Embryonic facial prominence (tissue), 1 donor: ENCODE results near the gene CPXCR1.
"Not testable (repeated sequence)": the region's sequence is repeated elsewhere in the genome, so short reads cannot be mapped to it uniquely, and the experiment has no call there.

ENCODE experiments used
- DNase-seq: peaks from one replicate; pipeline ENCODE4 v3.0.0-alpha.2; 2016; ENCODE audit errors: extremely low spot score

CPXCR1 gene

DNA sequence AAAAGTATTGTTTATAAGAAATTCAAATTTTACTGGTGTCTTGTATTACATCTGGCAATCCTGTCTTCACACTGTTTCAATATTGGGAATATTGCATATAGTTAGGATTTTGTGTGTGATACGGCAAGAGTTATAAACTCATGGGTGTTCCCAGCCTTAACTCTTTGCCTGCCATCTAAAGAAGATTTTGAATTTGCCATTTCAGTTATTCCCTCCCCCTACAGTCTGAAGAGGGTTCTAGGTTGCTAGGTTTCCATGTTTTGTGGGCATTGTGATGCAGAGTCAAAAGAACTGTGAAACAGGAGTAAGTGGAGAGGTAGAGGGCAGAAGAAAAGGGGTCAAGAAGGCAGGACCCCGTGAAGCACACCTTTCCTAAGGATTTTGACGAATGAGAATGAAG, at the start of gene CPXCR1:
Gene CPXCR1 (plus strand): TSS at position 301 of the 400 bp plus-strand sequence. CDS start 6,190 bp downstream, outside the sequence.
- no peak for DNase-seq

DNA sequence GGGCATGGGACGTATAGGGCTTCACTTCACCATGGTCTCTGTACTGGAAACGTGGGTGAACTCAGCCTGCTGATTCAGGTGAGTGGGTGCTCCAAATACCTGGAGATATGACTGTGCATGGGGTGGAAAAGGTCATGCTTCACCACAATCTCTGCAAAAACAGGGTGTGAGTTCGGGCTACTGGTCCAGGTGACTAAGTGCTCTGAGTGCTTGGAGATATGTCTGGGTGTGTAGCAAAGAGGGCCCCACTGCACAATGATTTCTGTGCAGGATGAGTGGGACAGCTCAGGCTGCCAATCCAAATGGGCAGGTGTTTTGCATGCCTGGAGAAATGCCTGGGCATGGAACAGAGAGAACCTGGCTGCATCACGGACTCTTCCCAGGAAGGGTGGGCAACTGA, 11.2 kb upstream of the CPXCR1 start:
- DNase-seq = no peak

DNA sequence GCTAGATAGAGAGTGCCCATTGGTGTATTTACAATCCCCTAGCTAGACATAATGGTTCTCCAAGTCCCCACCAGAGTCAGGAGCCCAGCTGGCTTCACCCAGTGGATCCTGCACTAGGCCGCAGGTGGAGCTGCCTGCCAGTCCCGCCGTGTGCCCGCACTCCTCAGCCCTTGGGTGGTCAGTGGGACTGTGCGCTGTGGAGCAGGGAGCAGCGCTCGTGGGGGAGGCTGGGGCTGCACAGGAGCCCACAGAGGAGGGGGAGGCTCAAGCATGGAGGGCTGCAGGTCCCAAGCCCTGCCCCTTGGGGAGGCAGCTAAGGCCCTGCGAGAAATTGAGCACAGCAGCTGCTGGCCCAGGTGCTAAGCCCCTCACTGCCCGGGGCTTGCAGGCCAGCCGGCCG, 810 bp upstream of the CPXCR1 start:
- not testable (repeated sequence) for DNase-seq

DNA sequence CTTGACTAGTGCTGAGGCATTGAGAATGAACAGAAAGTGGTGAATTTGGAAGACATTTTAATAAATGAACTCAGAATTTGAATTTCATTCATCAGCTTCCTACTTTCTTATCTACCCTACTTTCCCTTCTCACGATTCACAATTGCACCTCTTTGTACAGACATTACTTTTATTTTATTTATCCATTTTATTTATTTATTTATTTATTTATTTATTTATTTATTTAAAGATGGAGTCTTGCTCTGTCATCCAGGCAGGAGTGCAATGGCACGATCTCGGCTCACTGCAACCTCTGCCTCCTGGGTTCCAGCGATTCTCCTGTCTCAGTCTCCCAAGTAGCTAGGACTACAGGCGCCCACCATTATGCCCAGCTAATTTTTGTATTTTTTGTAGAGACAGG, 5.3 kb downstream of the CPXCR1 start:
- not testable (repeated sequence) for DNase-seq

DNA sequence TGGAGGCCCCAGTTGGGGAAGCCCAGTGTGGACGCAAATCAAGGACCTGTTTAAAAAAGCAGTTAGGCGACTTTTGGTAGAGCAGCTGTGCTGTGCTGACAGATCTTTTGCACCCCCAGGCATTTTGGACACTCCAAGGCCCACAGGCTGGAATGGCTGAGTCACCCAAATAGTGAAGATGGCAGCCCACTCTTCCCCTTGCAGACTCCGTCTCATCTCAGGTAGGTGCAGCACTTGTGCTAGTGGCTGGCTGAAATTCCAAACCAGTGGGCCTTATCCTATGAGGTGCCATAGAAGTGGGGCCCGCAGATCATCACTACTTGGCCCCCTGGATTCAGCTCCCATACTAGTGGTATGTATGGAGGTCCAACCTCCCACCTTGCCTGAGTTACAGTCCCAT, 42.8 kb downstream of the CPXCR1 start:
- DNase-seq = no peak
